Embryonic facial prominence (tissue), 1 donor: ENCODE data around the gene PTAFR.

Source experiments
- DNase-seq: peaks from one replicate; pipeline ENCODE4 v3.0.0-alpha.2; 2016; ENCODE audit errors: extremely low spot score

The PTAFR gene

GRCh38 chr1:28175955-28176485 lies 470 bp downstream of the PTAFR start:
- DNase-seq: no peak

DNA sequence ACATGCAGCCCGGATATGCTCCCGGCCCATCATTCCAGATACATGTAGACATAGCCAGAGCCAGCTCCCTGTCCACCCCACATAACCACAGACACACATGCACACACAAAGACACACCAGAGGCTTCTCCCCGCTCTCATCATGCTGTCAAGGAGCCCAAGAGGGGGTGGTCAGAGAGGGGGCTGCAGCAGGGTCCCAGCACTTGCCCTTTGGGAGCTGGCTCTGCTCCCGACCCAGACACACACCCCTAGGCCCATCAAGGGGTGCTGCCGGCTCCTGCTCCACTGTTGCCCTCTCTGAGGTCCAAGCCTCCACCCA lies 2.6 kb downstream of the PTAFR start:
- DNase-seq: no peak

- no peak for DNase-seq
Observed at GRCh38 chr1:28173151-28173979, 3.1 kb downstream of the PTAFR start.

GRCh38 chr1:28172713-28173150 lies 3.8 kb downstream of the PTAFR start:
- no peak for DNase-seq

- no peak for DNase-seq
Observed at GRCh38 chr1:28171246-28171645, 5.2 kb downstream of the PTAFR start.

GRCh38 chr1:28170001-28170596 lies 6.4 kb downstream of the PTAFR start:
- no peak for DNase-seq

- DNase-seq: no peak
Observed at GRCh38 chr1:28163496-28164161, 12.9 kb downstream of the PTAFR start.

DNA sequence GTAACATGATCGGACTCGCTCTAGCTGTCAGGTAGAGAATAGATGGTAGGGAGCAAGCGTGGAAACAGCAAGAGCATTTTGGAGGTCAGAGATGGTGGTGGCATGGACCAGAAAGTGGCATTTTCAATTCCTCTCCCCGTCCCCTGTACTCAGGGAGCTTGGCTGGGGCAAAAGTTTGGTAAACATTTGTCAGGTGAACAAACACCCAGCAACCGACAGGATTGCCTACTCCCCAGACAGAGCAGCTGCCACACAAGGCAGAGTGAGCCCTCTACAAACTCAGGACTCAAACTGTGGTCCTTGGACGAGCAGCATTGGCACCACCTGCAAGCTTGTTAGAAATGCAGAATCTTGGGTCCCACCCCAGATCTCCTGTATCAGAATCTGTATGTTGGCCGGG lies 14.3 kb downstream of the PTAFR start:
- DNase-seq: no peak

DNA sequence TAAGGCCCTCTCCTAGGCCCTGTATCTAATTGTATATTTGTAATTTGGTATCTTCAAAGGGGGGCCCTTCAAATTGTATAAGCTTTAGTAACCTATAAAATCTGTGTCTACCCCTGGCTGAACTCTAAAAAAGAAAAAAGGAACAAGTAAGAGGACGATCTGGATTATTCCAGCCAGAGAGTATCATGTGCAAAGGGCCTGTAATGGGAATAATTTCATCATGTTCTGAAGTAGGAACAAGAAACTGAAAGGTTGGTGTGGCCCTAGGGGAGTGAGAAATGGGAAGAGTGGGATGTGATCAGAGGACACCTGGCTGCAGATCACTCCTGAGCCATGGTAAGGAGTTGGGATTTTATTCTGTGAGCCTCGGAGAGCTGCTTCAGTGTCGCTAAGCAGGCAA lies 14.7 kb downstream of the PTAFR start:
- no peak for DNase-seq

GRCh38 chr1:28160782-28161266 lies 15.7 kb downstream of the PTAFR start:
- DNase-seq: no peak

GRCh38 chr1:28159680-28160079 lies 16.8 kb downstream of the PTAFR start:
- no peak for DNase-seq

- DNase-seq: no peak
Observed at GRCh38 chr1:28159243-28159642, 17.2 kb downstream of the PTAFR start.

DNA sequence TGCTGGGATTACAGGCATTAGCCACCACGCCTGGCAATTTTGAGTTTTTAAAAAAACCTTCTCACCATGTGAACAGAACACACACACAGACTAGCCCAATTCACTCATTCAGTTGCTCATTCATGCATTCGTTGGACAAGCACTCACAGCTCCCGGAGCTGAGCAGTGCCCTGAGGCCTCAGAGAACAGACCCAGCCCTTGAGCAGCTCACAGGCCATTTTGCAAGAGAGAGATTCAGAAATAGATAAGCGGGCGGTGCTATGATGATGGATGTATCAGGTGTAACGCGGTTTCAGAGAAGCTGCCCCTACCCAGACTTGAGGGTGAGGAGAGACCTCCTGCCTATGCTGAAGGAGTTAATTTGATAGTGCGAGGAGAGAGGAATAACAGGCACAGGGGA lies 18.6 kb downstream of the PTAFR start:
- DNase-seq: no peak

- no peak for DNase-seq
Observed at GRCh38 chr1:28156821-28157220, 19.7 kb downstream of the PTAFR start.

- no peak for DNase-seq
Observed at GRCh38 chr1:28155628-28156027, 20.9 kb downstream of the PTAFR start.

DNA sequence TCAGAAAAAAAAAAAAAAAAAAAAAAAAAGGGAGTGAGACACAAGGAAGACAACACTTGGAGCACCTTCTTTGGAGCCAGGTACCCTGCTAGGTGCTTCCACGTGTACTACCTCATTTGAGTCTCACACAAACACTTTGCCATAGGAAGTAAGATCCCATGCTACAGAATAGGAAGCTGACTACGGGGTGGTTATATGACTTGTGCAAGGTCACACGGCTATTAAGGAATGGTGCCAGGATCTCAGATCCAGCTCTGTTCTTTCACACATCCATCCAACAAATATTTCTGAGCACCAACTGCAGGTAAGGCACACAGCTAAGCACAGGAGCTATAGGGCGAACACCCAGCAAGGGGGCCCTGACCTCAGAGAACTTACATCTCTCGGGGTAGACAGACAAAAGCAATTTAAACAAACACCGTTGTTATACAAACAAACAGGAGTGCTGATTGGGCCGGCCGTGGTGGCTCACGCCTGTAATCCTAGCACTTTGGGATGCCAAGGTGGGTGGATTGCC lies 22.4 kb downstream of the PTAFR start:
- no peak for DNase-seq

GRCh38 chr1:28150125-28150780 lies 26.2 kb downstream of the PTAFR start:
- DNase-seq: no peak

DNA sequence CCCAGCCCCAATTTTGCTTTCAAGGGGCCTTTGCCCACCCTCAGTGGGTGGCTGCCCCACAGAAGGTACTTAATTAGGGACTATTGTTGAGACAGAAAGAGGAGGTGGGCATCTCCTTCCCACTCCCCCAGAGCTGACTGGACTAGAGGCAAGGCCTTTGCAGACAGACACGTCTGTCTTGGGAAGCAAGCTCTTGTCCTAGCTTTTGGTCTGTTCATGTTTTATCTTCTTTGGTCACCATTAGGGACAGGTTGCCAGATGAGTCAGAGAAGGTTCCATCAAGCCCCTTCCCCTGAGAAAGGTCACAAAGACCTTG lies 27.7 kb downstream of the PTAFR start:
- no peak for DNase-seq

DNA sequence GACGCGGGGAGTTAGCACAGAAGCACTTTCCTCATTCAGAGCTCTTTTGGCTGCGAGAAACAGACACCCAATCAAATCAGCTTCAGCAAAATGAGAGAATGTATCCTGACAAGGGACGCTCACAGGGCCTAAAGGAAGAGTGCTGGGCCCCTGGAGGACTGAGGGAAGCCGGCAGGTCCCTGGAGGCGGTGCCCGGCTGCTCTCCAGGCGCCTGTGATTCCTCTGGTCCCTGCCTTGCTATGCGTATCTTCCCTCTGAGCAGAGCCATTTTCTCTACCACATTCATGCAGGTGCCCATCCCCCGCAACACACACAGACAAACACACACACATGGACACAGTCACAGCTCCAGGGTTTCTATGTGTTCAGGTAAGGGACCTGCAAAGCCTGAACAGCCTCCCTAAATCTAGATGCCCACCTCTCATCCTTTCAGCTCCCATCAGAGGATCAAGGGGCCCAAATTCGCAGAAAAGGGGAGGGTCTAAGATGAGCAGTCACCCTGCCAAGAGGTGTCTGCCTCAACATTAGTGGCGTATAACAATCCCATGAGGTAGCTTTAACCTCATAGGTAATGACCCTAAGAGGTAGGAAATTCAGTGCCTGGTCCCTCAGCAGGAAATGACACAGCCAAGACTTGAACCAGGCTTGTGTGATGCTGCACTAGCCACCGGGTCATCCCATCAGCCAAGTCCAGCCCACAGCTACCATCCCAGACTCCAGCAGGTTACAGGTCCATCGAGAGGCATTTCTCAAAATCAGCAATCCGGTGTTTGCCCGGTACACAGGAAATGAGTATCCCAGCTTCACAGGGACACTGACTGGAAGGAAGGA lies 29.0 kb downstream of the PTAFR start:
- no peak for DNase-seq

DNA sequence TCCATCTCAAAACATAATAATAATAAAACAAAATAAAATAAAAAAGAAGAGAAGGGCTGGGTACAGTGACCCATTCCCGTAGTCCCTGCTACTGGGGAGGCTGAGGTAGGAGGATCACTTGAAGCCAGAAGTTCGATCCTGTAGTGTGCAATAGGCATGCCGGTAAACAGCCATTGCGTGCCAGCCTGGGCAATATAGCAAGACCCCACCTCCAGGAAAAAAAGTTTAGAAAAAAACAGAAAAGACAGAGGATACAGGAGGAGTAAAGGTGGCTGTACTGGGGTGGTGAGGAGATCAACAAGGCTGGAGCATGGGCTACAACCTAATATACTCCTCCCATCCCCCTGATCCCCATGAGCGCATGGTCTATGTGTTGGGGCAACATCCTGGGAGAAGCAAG lies 30.8 kb downstream of the PTAFR start:
- no peak for DNase-seq
